GM21515 (cell line): ENCODE results near the gene TLL2.

Experiments used
- ATAC-seq: cut with Tn5 transposase; IDR thresholded peaks from one replicate; pipeline ENCODE4 v1.9.1; 2021; ENCODE audit not compliant: unreplicated experiment

Gene TLL2

GRCh38 chr10:96401036-96401435 lies 112.7 kb downstream of the TLL2 start:
- no peak for ATAC-seq

DNA sequence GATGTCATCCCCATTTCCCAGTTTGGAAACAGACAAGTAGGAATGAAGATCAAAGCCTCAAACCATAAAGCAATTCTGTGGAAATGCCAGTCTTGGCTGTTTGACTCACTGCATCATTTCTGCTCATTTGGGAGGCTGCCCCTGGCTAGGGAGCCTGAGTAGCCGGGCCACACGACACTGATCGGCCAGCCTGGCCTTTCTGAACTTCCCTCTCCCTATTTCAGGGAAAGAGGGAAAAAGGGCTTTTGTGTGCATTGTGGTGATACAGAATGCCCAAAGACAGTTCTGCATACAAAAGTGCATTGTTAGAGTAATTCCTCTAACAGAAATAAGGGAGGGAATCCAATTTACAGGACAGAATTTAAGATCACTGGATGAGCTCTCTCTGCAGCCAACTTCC lies 113.3 kb downstream of the TLL2 start:
- no peak for ATAC-seq

- no peak for ATAC-seq
Measured at GRCh38 chr10:96397902-96398301, 115.8 kb downstream of the TLL2 start.

- no peak for ATAC-seq
Measured at GRCh38 chr10:96395931-96396877, 117.5 kb downstream of the TLL2 start.

GRCh38 chr10:96390460-96390864 lies 123.3 kb downstream of the TLL2 start:
- ATAC-seq = no peak

DNA sequence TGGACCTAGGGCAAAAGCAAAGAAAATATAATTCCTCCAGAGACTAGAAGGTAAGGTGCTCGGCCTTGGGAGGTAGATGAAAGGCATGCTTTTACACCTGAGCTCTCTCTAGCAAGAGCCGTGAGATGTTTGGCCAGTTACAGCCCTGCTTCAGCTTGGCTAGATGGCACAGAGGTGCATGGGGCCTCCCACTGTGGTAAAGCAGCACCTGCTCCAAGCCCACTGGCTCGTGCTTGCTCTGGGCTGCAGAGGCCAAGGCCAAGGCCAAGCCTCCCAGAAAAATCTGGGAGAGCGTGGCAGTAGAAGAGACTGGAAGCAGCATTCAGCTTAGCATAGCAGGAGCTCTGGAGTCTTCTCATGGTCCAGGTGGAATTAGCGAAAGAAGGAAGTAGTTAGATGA lies 123.9 kb downstream of the TLL2 start:
- ATAC-seq = no peak

DNA sequence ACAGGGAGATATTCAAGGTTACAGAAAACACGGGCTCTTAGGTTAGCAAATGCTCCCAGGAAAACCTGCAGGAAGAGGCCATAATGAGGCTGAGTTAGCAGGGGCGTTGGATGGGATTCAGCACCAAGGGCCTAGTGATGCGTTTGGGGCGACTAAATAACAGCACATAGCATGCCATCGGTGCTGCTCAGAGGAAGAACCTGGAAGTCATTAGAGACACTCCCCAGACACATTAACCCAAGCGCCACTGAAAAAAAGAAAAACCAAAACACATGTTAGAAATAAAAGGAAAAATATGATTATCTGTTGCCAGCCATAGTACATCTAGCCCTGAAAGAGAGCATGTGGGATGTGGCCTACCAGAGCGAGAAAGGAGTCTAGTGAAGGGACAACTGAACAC lies 126.1 kb downstream of the TLL2 start:
- no peak for ATAC-seq

DNA sequence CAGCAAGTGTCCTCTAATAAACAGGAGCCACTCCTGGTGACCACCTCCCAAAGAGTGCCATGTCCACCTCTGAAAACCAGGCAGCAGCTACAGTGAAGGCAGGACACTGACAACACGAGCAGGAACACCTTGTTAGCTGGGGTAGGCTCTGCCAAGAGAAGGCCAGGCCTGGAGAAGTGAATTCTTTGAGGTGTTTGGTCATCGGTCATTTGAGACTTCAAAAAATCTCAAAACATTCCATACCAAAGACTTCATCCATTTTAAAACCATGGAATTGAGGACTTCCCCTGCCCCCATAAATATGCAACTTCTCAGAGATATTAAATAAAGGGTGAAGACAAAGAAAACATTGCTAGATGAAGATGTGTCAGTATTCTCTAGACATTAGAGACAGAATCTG lies 126.6 kb downstream of the TLL2 start:
- no peak for ATAC-seq

DNA sequence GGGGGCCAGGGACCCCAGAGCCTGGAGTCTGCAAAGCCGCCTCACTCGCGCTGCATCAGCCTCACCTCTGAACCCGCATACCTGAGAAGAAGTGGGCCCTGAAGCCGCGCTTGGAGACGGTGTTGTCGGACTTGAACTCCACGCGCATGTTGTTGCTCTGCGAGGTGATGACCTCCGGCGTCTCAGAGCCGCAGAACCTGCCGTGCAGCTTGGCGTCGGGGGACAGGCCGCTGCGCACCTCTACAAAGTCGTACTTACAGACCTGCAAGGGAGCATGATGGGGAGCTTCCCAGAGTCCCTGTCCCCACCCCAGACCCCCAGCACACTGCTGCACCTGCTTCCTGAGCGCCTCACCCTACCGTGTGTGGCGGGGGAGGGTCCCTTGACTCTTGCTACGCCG lies 129.2 kb downstream of the TLL2 start:
- no peak for ATAC-seq

DNA sequence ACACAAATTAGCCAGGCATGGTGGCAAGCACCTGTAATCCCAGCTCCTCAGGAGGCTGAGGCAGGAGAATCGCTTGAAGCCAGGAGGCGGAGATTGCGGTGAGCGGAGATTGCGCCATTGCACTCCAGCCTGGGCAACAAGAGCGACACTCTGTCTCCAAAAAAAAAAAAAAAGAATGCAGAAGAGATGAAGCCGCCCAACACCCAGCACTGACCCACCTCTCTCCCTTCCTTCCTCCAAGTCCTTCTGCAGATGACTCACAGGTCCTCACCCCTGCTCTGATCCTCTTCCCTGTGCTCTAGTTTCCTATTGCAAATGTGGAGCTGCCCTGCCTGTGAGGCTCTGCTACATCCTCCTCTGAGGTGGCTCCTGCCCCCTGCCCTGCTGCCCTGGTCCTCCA lies 132.9 kb downstream of the TLL2 start:
- ATAC-seq = no peak

DNA sequence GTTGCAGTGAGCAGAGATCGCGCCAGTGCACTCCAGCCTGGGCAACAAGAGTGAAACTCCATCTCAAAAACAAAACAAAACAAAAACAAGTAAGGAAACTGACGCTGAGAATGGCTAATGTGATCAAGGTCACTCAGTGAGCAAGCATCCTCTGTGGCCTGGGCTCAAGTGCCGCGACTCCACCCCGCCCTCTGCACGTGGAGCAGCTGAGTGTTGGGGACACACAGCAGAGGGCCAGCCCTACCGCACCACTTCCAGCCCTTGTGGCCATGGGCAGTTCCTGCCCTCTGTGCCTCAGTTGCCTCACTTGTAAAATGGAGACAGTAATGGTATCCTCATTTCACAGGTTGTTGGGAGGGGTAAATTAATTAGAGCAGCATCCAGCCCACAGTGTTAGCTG lies 134.0 kb downstream of the TLL2 start:
- ATAC-seq = no peak

DNA sequence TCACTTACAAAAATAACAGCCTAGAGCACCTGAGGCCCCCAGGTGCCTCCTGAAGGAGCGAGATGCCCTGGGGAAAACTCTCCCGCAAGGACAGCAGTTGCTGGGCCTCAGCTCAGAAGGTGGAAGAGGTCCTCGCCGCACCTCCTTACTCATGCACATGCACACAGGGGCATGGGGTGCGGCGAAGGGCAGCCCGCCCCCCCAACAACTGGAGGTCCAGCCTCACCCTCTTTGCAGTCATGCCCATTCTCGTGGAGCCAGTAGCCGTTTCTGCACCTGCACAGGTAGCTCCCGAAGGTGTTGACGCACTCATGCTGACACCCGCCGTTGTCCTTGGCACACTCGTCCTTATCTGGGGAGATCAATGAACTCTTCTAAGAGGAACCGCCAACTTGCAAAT lies 135.0 kb downstream of the TLL2 start:
- ATAC-seq = no peak

- ATAC-seq = no peak
Measured at GRCh38 chr10:96377816-96378294, 135.9 kb downstream of the TLL2 start.

DNA sequence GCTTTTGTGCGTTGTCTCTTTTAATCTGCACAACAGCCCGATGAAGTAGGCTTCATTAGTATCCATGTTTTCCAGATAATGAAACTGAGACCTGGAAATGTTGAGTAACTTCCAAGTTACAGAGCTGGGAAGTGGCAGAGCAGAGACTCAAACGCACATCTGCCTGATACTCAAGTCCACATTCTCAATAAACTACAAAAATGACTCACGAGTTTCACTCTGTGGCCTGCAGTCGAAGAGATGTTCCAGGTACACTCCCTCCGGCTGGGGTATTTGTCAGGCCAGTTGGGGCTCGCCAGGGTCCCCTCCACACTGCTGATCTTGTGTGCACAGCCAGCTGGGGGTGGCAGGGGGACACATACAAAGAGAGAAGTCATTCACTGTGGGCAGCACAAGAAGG lies 137.2 kb downstream of the TLL2 start:
- no peak for ATAC-seq

GRCh38 chr10:96374985-96375830 lies 138.5 kb downstream of the TLL2 start:
- peak; percentile 59 for ATAC-seq

DNA sequence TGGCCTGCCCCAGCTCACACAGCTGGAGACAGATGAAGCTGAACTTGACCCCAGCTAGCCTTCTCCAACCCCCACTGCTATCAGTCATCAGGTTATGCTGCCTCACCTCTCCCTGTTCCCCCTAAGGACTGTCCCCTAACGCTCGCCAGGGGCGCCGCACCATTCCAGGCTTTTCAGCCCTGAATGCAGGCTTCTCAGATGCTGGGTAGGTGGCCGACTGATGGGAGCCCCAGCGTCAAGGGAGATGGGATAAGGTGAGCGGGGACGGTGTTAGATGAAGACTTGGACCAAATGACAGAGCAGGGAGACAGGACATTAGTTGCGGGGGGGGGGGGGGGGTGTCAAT lies 139.1 kb downstream of the TLL2 start:
- no peak for ATAC-seq

- no peak for ATAC-seq
Measured at GRCh38 chr10:96374004-96374403, 139.7 kb downstream of the TLL2 start.

DNA sequence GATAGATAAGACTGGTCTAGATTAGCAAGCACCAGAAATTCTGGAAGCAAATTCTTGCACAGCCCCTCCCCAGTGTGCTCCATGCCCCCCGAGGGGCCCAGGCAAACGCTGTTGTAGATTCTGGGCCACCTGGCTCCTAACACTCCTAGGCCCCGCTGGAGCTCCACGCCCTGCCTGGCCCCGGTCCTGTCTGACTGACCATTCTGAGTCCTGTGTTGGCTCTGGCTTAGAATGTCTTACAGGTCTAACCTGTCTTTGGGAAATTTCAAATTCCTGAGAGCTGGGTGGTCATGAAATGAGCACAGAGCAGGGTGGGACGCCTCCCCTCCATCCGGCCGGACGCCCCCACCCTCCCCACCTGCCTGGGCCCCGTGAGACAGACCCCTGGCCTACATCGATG lies 142.4 kb downstream of the TLL2 start:
- no peak for ATAC-seq

- ATAC-seq = no peak
Measured at GRCh38 chr10:96370584-96371157, 143.1 kb downstream of the TLL2 start.

- no peak for ATAC-seq
Measured at GRCh38 chr10:96369890-96370583, 143.7 kb downstream of the TLL2 start.

GRCh38 chr10:96368971-96369370 lies 144.8 kb downstream of the TLL2 start:
- ATAC-seq = no peak
